ENCODE measurements around the gene SDCBP2.

Gene SDCBP2

GRCh38 chr20:1264727-1265126, 64.2 kb downstream of the SDCBP2 start:
- Histone ChIP-seq H3K9me3 (ENCODE audit: insufficient read depth, low read length) (peaks cover 4% of the 10 kb centered on the region; the same call in 1 of the 2 replicates), H2AFZ (ENCODE audit: low read depth, low read length) (no peak overlapping the region), H3K27me3 (ENCODE audit: low read depth, low read length) (peaks cover 4% of the 10 kb centered on the region; the same call in 1 of the 2 replicates), H3K36me3 (replicated peaks; ENCODE audit: low read depth, low read length) (no peaks in the 10 kb centered on the region), H3K79me2 (ENCODE audit: low read length) (no peaks in the 10 kb centered on the region), H3K4me3 (ENCODE audit: low read length) (no peak overlapping the region), H4K20me1 (ENCODE audit: insufficient read depth, low read length) (no peaks in the 10 kb centered on the region), H3K9ac (ENCODE audit: low read length) (no peak overlapping the region), H3K4me2 (ENCODE audit: low read length) (no peak overlapping the region), H3K4me1 (ENCODE audit: low read length) (peaks cover 16% of the 10 kb centered on the region), H3K27ac (ENCODE audit: low read length) (no peak overlapping the region)
- TF ChIP-seq CTCF (IDR thresholded peaks at IDR 0.05; ENCODE audit: low read depth, low read length) (no peak), EZH2phosphoT487 (IDR thresholded peaks at IDR 0.05; ENCODE audit: low read depth) (no peak)

- no peaks in the 10 kb centered on the region for H4K20me1 ChIP-seq (ENCODE audit: insufficient read depth, low read length)
- H3K27ac ChIP-seq (ENCODE audit: low read length) = no peak overlapping the region
- no peak for TF ChIP-seq CTCF (IDR thresholded peaks at IDR 0.05; ENCODE audit: low read depth, low read length)
- no peak for TF ChIP-seq EZH2phosphoT487 (IDR thresholded peaks at IDR 0.05; ENCODE audit: low read depth)
- peaks cover 16% of the 10 kb centered on the region for H3K4me1 ChIP-seq (ENCODE audit: low read length)
- no peak overlapping the region; the same call in 1 of the 2 replicates for H2AFZ ChIP-seq (ENCODE audit: low read depth, low read length)
- H3K79me2 ChIP-seq (ENCODE audit: low read length) = no peaks in the 10 kb centered on the region
- H3K4me2 ChIP-seq (ENCODE audit: low read length) = no peak overlapping the region
- H3K36me3 ChIP-seq (replicated peaks; ENCODE audit: low read depth, low read length) = no peaks in the 10 kb centered on the region
- H3K4me3 ChIP-seq (ENCODE audit: low read length) = no peak overlapping the region
- no peak overlapping the region for H3K9ac ChIP-seq (ENCODE audit: low read length)
- peaks cover 4% of the 10 kb centered on the region; the same call in 1 of the 2 replicates for H3K27me3 ChIP-seq (ENCODE audit: low read depth, low read length)
- H3K9me3 ChIP-seq (ENCODE audit: insufficient read depth, low read length) = peaks cover 4% of the 10 kb centered on the region; the same call in 1 of the 2 replicates
These were observed 65.1 kb downstream of the SDCBP2 start for GRCh38 chr20:1263853-1264252.

Data from OCI-LY3 (cell line).